Memory B cell (primary cell): ENCODE results near the gene CIZ1.

ENCODE experiments used
- ATAC-seq: fragments of 150-1000 bp; cut with Tn5 transposase; 2 replicates; pipeline ENCODE4 v1.10.0; 2021; ENCODE audit warnings: low read depth, mild to moderate bottlenecking, moderate library complexity
- DNase-seq, 2 donors: peaks; one replicate each; pipeline ENCODE4 v3.0.0; 2022; ENCODE audit warnings: low spot score in 2 of 2
- H3K27ac Mint-ChIP-seq: one replicate; pipeline ENCODE4 v1.8.0; 2022; ENCODE audit warnings: mild to moderate bottlenecking, moderate library complexity, mixed read lengths
- H3K27me3 Mint-ChIP-seq: one replicate; pipeline ENCODE4 v1.8.0; 2022; ENCODE audit warnings: mixed read lengths
- H3K36me3 Mint-ChIP-seq: one replicate; pipeline ENCODE4 v1.8.0; 2022; ENCODE audit warnings: mild to moderate bottlenecking, mixed read lengths
- H3K4me1 Mint-ChIP-seq: one replicate; pipeline ENCODE4 v1.8.0; 2022; ENCODE audit warnings: mixed read lengths
- H3K4me3 Mint-ChIP-seq: one replicate; pipeline ENCODE4 v1.8.0; 2022; ENCODE audit warnings: mild to moderate bottlenecking, moderate library complexity, mixed read lengths
- H3K9me3 Mint-ChIP-seq: one replicate; pipeline ENCODE4 v1.8.0; 2022; ENCODE audit warnings: mixed read lengths

The CIZ1 gene

GRCh38 chr9:128127990-128128835, 63.2 kb downstream of the CIZ1 start:
- Mint-ChIP-seq H3K9me3 (no peaks in the 10 kb centered on the region), H3K27ac (peak overlapping the region; percentile 96), H3K4me1 (peaks cover 19% of the 10 kb centered on the region), H3K36me3 (peaks cover 5% of the 10 kb centered on the region), H3K4me3 (peak overlapping the region; percentile 93), H3K27me3 (peaks cover 5% of the 10 kb centered on the region)
- DNase-seq (peak; percentile 89 to 96), ATAC-seq (peak; percentile 77)

- DNase-seq (peak; percentile 79 to 88), ATAC-seq (peak; percentile 70)
- Mint-ChIP-seq H3K36me3 (peaks cover 6% of the 10 kb centered on the region), H3K4me3 (peak within 1 kb of the TSS; percentile 93), H3K27me3 (peaks cover under 1% of the 10 kb centered on the region), H3K27ac (peak within 1 kb of the TSS; percentile 96), H3K4me1 (peaks cover 19% of the 10 kb centered on the region), H3K9me3 (no peaks in the 10 kb centered on the region)
Measured at GRCh38 chr9:128127568-128127989, 63.8 kb downstream of the CIZ1 start, which contains the start of gene PTGES2. TSS of gene PTGES2 (minus strand) at chr9:128127729. CDS start at chr9:128127717, 12 bp downstream.

GRCh38 chr9:128125580-128126354, 65.6 kb downstream of the CIZ1 start:
- peaks cover 19% of the 10 kb centered on the region for H3K4me1 Mint-ChIP-seq
- H3K27ac Mint-ChIP-seq = peak overlapping the region; percentile 70
- no peaks in the 10 kb centered on the region for H3K9me3 Mint-ChIP-seq
- peaks cover 8% of the 10 kb centered on the region for H3K36me3 Mint-ChIP-seq
- peak overlapping the region; percentile 81 for H3K4me3 Mint-ChIP-seq
- no peaks in the 10 kb centered on the region for H3K27me3 Mint-ChIP-seq
- no peak for ATAC-seq
- DNase-seq = no peak

GRCh38 chr9:128124873-128125579, 66.3 kb downstream of the CIZ1 start:
- H3K4me1 Mint-ChIP-seq = peaks cover 19% of the 10 kb centered on the region

GRCh38 chr9:128124451-128124850, 66.9 kb downstream of the CIZ1 start:
- DNase-seq (no peak), ATAC-seq (no peak)

More at GRCh38 chr9:128124873-128125579, 66.3 kb downstream of the CIZ1 start:
- peaks cover 8% of the 10 kb centered on the region for H3K36me3 Mint-ChIP-seq
- no peak for DNase-seq
- no peak for ATAC-seq
- peak overlapping the region; percentile 70 for H3K27ac Mint-ChIP-seq
- peak overlapping the region; percentile 21 for H3K4me3 Mint-ChIP-seq
- no peaks in the 10 kb centered on the region for H3K9me3 Mint-ChIP-seq
- H3K27me3 Mint-ChIP-seq = no peaks in the 10 kb centered on the region

GRCh38 chr9:128123451-128124080, 67.8 kb downstream of the CIZ1 start:
- Mint-ChIP-seq H3K27me3 (no peaks in the 10 kb centered on the region), H3K36me3 (peaks cover 8% of the 10 kb centered on the region), H3K4me1 (peaks cover 16% of the 10 kb centered on the region), H3K9me3 (no peaks in the 10 kb centered on the region), H3K27ac (no peak overlapping the region), H3K4me3 (no peak overlapping the region)
- DNase-seq (no peak), ATAC-seq (no peak)

More at GRCh38 chr9:128124451-128124850, 66.9 kb downstream of the CIZ1 start:
- H3K27ac Mint-ChIP-seq = no peak overlapping the region
- H3K36me3 Mint-ChIP-seq = peaks cover 8% of the 10 kb centered on the region
- no peaks in the 10 kb centered on the region for H3K9me3 Mint-ChIP-seq
- H3K4me1 Mint-ChIP-seq = peaks cover 19% of the 10 kb centered on the region
- H3K27me3 Mint-ChIP-seq = no peaks in the 10 kb centered on the region
- H3K4me3 Mint-ChIP-seq = no peak overlapping the region

GRCh38 chr9:128122809-128123175, 68.6 kb downstream of the CIZ1 start:
- DNase-seq (no peak), ATAC-seq (no peak)
- peaks cover 16% of the 10 kb centered on the region for H3K4me1 Mint-ChIP-seq
- no peak overlapping the region for H3K27ac Mint-ChIP-seq
- H3K27me3 Mint-ChIP-seq = no peaks in the 10 kb centered on the region
- H3K4me3 Mint-ChIP-seq = no peak overlapping the region
- H3K9me3 Mint-ChIP-seq = no peaks in the 10 kb centered on the region
- peaks cover 8% of the 10 kb centered on the region for H3K36me3 Mint-ChIP-seq

- Mint-ChIP-seq H3K36me3 (peaks cover 8% of the 10 kb centered on the region), H3K27me3 (no peaks in the 10 kb centered on the region), H3K27ac (no peak overlapping the region), H3K4me3 (no peak overlapping the region), H3K4me1 (peaks cover 21% of the 10 kb centered on the region), H3K9me3 (no peaks in the 10 kb centered on the region)
- ATAC-seq (no peak), DNase-seq (no peak)
Measured at GRCh38 chr9:128121924-128122808, 69.2 kb downstream of the CIZ1 start.

GRCh38 chr9:128121466-128121810, 69.9 kb downstream of the CIZ1 start:
- H3K4me1 Mint-ChIP-seq = peaks cover 22% of the 10 kb centered on the region
- H3K4me3 Mint-ChIP-seq = no peak overlapping the region
- DNase-seq = no peak
- peaks cover 8% of the 10 kb centered on the region for H3K36me3 Mint-ChIP-seq
- H3K27ac Mint-ChIP-seq = no peak overlapping the region
- no peak for ATAC-seq
- H3K27me3 Mint-ChIP-seq = no peaks in the 10 kb centered on the region
- H3K9me3 Mint-ChIP-seq = no peaks in the 10 kb centered on the region

- Mint-ChIP-seq H3K27me3 (no peaks in the 10 kb centered on the region), H3K27ac (no peak overlapping the region), H3K4me1 (peaks cover 21% of the 10 kb centered on the region), H3K4me3 (no peak overlapping the region), H3K36me3 (peaks cover 8% of the 10 kb centered on the region), H3K9me3 (no peaks in the 10 kb centered on the region)
- ATAC-seq (no peak), DNase-seq (no peak)
Measured at GRCh38 chr9:128120741-128121465, 70.5 kb downstream of the CIZ1 start.

GRCh38 chr9:128120061-128120740, 71.2 kb downstream of the CIZ1 start:
- no peak for ATAC-seq
- H3K4me1 Mint-ChIP-seq = peaks cover 19% of the 10 kb centered on the region
- no peak overlapping the region for H3K27ac Mint-ChIP-seq
- DNase-seq = no peak
- H3K4me3 Mint-ChIP-seq = no peak overlapping the region
- no peaks in the 10 kb centered on the region for H3K9me3 Mint-ChIP-seq
- no peaks in the 10 kb centered on the region for H3K27me3 Mint-ChIP-seq
- peaks cover 8% of the 10 kb centered on the region for H3K36me3 Mint-ChIP-seq
